Stimulated activated CD4-positive, alpha-beta T cell treated with anti-CD3 and anti-CD28 coated beads, TNF-alpha, amount 100 ng/mL, for 1 hour (primary cell): Measurements from ENCODE around the gene GORAB.

Source experiments
- DNase-seq, 3 donors: peaks; one replicate each; pipeline ENCODE4 v3.0.0-alpha.2; 2020; ENCODE audit warnings: low read depth in 3 of 3, low spot score in 1 of 3

GORAB gene

GRCh38 chr1:170531758-170532657, at the start of gene GORAB:
GORAB (plus strand) TSS chr1:170532166; CDS start chr1:170532224, 58 bp downstream.
- DNase-seq, result peak; percentile 44 to 68 (median 59)

- DNase-seq, result no peak
Measured at GRCh38 chr1:170483051-170483450, 48.9 kb upstream of the GORAB start.

GRCh38 chr1:170487503-170487902, 44.5 kb upstream of the GORAB start:
- DNase-seq, result no peak

GRCh38 chr1:170491291-170491690, 40.7 kb upstream of the GORAB start:
- DNase-seq, result no peak

- DNase-seq, result no peak
Measured at GRCh38 chr1:170494369-170494768, 37.6 kb upstream of the GORAB start.

- no peak for DNase-seq
Measured at GRCh38 chr1:170495006-170495405, 37.0 kb upstream of the GORAB start.

GRCh38 chr1:170498876-170499275, 33.1 kb upstream of the GORAB start:
- no peak for DNase-seq

- no peak for DNase-seq
Measured at GRCh38 chr1:170503665-170504064, 28.3 kb upstream of the GORAB start.

- no peak for DNase-seq
Measured at GRCh38 chr1:170510163-170510562, 21.8 kb upstream of the GORAB start.

- no peak for DNase-seq
Measured at GRCh38 chr1:170511038-170511437, 20.9 kb upstream of the GORAB start.

- no peak for DNase-seq
Measured at GRCh38 chr1:170513138-170513537, 18.8 kb upstream of the GORAB start.

- no peak for DNase-seq
Measured at GRCh38 chr1:170518185-170518834, 13.7 kb upstream of the GORAB start.

- no peak for DNase-seq
Measured at GRCh38 chr1:170518965-170519364, 13.0 kb upstream of the GORAB start.

- no peak for DNase-seq
Measured at GRCh38 chr1:170520601-170521000, 11.4 kb upstream of the GORAB start.

GRCh38 chr1:170521818-170522217, 10.1 kb upstream of the GORAB start:
- DNase-seq, result no peak

- DNase-seq, result no peak
Measured at GRCh38 chr1:170530972-170531757, 801 bp upstream of the GORAB start.

- no peak for DNase-seq
Measured at GRCh38 chr1:170533298-170533697, 1.3 kb downstream of the GORAB start.

- DNase-seq, result no peak
Measured at GRCh38 chr1:170534626-170535147, 2.7 kb downstream of the GORAB start.

- no peak for DNase-seq
Measured at GRCh38 chr1:170535418-170535817, 3.5 kb downstream of the GORAB start.

GRCh38 chr1:170536924-170537551, 5.1 kb downstream of the GORAB start:
- DNase-seq, result no peak
